NCI-H2227 (cell line): ENCODE data around the gene CT47C1.
"Not testable (repeated sequence)": the region's sequence is repeated elsewhere in the genome, so short reads cannot be mapped to it uniquely, and the experiment has no call there.

Source experiments
- DNase-seq: peaks from one replicate; lab custom pipeline; 2025; ENCODE audit not compliant: unreplicated experiment; lab: John Stamatoyannopoulos, UW

Gene CT47C1

GRCh38 chrX:119072744-119073143 is at the start of gene CT47C1:
CT47C1 (plus strand) TSS chrX:119072993; CDS start chrX:119073226, 233 bp downstream.
- no peak for DNase-seq

- no peak for DNase-seq
Measured at GRCh38 chrX:119025900-119026299, 46.9 kb upstream of the CT47C1 start.

DNA sequence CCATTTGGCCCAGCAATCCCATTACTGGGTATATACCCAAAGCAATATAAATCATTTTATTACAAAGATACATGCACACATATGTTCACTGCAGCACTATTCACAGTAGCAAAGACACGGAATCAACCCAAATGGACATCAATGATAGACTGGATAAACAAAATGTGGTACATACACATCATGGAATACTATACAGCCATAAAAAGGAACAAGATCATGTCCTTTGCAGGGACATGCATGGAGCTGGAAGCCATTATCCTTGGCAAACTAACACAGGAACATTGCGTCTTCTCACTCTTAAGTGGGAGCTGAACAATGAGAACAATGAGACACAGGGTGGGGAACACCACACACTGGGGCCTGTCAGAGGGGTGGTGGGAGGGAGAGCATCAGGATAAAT is 46.4 kb upstream of the CT47C1 start:
- not testable (repeated sequence) for DNase-seq

DNA sequence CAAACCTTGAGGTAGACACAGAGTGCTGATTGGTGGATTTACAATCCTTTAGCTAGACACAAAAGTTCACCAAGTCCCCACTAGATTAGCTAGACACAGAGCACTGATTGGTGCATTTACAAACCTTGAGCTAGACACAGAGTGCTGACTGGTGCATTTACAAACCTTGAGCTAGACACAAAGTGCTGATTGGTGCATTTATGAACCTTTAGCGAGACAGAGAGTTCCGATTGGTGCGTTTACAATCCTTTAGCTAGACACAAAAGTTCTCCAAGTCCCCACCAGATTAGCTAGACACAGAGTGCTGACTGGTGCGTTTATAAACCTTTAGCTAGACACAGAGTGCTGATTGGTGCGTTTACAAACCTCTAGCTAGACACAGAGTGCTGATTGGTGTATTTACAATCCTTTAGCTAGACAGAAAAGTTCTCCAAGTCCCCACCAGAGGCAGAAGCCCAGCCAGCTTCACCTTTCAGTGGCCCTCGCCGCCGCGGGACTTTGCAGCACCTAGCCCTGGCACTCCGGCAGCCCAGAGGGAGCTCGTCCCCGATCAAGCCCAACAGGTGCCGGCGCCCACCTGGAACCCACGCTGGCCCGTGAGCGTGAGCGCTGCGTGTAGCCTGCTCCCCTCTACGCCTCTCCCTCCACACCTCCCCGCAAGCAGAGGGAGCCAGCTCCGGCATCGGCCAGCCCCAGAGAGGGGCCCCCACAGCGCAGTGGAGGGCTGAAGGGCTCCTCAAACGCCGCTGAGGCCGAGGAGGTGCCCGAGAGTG is 44.6 kb upstream of the CT47C1 start:
- DNase-seq = not testable (repeated sequence)

- DNase-seq = no peak
Measured at GRCh38 chrX:119028733-119029330, 44.0 kb upstream of the CT47C1 start.

DNA sequence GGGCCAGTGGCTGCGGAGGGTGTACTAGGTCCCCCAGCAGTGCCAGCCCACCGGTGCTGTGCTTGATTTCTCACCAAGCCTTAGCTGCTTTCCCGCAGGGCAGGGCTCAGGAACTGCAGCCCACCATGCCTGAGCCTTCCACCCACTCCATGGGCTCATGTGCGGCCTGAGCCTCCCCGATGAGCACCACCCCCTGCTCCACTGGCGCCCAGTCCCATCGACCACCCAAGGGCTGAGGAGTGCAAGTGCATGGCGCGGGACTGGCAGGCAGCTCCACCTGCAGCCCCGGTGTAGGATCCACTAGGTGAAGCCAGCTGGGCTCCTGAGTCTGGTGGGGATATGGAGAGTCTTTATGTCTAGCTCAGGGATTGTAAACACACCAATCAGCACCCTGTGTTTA is 43.1 kb upstream of the CT47C1 start:
- not testable (repeated sequence) for DNase-seq

- DNase-seq = no peak
Measured at GRCh38 chrX:119030990-119031389, 41.8 kb upstream of the CT47C1 start.

DNA sequence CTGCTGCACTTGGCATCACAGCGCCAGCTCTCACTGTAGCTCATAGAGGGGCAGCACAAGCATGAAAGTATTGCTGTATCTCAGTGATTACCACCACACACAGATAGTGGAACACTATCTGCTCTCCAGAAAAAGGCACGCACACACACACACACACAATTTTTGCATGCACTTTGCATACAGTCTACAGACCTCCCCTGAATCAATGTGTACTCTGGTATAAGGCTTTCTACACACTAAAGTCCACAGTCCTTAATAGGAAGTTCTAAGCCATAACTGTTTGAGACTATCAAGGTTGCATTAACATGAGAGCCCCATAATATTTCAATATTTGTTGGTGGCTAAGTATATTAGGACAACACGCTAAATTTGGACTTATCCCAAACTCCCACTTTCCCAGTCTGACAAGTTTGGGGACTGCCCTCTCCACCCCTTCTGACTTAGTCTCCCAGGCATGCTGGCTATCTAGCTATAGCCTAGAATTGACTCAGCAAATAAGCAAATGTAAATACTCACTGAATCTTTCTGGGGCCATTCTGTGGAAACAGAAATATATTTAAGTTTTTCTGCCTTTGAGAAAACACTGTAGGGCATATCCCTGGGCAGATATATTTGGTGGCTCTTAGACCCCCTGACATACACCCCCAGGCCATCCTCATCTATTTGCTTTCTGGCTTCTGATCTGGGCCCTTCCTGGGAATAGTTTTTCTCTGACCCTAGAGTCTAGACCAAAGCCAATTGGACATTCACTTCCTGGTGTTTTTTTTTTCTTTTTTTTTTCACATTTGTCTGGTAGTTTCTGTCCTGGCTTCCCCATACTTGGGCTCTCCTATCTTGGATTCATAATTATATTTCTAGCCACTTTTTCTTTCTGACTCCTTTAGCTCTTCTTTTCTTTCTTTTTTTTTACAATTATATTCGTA is 36.4 kb upstream of the CT47C1 start:
- no peak for DNase-seq

DNA sequence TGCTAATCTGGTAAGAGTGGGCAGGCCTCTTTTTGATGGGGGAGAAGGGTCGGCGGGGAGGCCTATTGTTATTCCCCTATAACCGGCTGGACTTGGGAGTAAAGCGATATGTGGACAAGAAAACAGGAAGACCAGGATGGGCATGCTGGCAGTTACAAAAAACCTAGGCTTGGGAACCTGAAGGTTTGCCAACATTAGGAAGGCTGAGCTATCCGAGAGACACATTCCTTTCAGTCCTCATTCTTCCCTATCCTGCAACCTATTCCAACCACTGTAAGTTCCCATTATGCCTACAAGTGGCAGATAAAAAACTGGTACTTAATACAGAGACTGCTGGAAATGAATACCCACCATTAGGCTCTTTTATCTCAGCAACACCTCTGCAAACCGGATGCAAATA is 32.4 kb upstream of the CT47C1 start:
- DNase-seq = no peak

DNA sequence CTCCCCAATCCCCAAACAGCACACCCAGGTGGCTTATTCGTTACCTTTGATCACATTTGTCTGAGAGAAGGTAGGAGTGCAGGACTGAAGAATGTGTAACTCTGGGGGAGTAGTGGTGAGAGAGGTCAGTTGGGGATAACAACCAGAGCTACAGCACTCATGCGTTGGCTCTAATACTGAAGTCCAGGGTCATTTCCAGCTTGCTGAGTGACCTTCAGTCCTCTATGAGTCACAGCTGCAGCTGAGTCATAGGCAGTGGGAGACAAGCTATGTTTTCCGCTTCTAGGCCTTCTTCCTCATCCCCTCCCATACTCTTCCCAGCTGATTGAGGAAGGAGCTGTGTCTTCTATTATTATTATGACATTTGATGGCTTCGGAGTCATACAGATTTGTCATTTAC is 31.6 kb upstream of the CT47C1 start:
- no peak for DNase-seq

DNA sequence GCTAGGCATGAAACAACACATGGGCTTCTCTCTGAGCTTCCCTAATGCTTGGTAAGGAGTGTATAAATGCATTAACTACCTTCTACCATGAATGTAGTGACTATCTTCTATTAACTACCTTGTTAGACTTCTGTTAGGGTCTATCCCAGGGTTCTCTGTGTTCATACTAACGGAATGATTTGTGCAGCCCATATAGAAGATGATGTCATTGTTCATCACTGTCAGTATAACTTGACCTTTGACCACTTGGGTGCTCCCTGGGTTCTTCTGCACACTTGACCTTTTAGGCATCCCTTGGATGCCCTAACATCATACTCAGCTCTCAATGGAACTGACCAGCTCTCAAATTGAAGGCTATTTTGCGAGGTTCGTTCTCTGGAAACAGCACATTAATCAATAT is 30.8 kb upstream of the CT47C1 start:
- DNase-seq = no peak

DNA sequence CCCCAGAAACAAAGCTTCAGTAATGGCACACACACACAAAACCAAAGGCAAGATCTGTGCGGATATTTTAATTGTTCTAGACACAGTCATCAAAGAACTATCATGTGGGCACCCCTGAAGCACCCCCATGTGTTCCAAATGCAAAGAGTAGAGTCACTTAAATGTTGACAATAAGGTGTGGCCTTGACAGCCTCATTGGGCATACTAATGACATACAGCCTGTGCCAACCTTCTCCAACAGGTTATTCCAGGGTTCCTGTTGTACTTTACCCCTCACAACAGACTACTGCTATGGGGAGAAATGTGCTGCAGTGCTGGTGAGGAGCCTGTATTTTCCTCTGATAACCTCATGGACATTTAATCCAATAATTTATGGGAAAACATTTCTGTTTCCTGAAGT is 29.8 kb upstream of the CT47C1 start:
- DNase-seq = no peak

DNA sequence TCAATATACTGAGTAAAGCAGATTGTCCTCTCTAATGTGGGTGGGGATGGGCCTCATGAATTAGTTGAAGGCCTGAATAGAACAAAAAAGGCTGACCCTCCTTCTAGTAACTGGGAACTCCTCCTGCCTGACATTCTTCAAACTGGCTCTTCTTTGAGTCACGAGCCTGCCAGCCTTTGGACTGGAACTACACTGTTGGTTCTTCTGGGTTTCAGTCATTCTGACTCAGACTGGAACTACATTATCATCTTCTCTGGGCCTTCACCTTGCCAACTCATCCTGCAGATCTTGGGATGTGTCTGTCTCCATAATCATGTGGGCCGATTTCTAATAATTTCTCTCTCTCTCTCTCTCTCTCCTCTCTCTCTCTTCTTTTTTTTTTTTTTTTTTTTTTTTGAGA is 26.9 kb upstream of the CT47C1 start:
- DNase-seq = no peak

DNA sequence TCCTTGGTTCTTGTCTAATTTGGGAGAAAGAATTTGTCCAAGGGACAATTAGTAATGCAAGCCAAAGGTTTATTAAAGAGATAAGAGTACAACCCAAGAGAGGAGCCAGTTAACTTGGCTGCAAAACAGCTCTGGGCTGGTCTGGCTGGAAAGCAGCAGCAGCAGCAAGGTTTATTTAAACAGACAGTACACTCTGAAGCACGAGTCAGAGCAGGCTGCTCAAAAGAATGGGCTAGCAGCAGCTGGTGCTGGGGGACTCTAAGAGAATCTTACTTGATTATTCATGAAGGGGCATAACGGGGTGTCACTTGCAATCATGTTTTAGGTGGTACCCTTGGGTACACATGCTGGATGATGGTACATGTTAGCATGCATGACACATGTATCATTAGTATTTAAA is 17.1 kb upstream of the CT47C1 start:
- DNase-seq = no peak

DNA sequence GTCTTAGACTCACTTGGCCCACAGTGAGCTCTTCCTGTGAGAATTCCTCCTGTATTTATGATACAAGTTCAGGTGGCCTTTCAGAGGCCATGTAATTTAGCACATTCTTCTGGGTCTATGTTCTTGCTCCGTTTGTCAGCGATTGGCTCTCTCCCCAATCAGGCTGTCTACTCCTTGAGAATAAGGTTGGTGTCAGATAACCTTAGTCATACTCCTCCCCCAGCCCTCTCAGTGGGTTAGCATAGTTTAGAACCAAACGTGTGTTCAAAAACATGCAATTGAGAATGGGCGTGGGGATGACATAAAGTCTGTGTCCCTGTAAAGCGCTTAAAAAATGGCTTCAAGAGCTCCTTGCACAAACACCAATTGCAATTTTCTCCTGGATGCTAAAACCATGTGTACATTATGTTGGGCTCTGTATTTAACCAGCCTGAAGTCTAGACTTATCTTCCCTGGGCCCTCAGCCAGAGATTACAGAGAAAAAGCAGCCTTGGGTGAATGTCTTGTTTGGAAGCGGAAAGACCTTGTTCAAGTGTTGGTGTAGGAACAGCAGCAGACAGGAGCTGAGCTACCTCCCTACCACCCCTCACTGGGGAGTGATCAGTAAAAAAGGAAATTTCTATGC is 9.9 kb upstream of the CT47C1 start:
- peak; percentile 39 for DNase-seq

DNA sequence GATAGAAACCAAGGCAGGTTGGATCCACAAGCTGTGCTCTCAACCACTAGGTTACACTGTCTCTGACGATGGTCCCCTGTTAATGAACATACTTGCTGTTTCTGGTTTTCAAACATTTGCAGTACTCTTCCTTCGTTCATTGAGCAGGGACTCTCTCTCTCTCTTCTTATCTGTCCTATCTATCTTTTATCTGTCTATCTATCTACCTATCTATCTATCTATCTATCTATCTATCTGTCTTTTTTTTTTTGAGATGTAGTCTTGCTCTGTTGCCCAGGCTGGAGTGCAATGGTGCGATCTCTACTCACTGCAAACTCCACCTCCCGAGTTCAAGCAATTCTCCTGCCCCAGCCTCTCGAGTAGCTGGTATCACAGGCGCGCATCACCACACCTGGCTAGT is 9.4 kb upstream of the CT47C1 start:
- DNase-seq = no peak

GRCh38 chrX:119067023-119067739 is 5.6 kb upstream of the CT47C1 start:
- peak; percentile 78 for DNase-seq

- no peak for DNase-seq
Measured at GRCh38 chrX:119069128-119069527, 3.7 kb upstream of the CT47C1 start.

- DNase-seq = no peak
Measured at GRCh38 chrX:119069762-119070161, 3.0 kb upstream of the CT47C1 start.

- no peak for DNase-seq
Measured at GRCh38 chrX:119071381-119071780, 1.4 kb upstream of the CT47C1 start.
